Erythroblast (primary cell): Measurements from ENCODE around the gene TEX14.

Experiments
- GATA1 ChIP-seq: IDR thresholded peaks from 2 replicates; pipeline ENCODE4 v1.6.1; 2011; ENCODE audit warnings: low read depth, mild to moderate bottlenecking, control low read depth, low read length, moderate library complexity
- POLR2A ChIP-seq: IDR thresholded peaks from 2 replicates; pipeline ENCODE4 v1.6.1; 2011; ENCODE audit warnings: mild to moderate bottlenecking, low read length

DNA sequence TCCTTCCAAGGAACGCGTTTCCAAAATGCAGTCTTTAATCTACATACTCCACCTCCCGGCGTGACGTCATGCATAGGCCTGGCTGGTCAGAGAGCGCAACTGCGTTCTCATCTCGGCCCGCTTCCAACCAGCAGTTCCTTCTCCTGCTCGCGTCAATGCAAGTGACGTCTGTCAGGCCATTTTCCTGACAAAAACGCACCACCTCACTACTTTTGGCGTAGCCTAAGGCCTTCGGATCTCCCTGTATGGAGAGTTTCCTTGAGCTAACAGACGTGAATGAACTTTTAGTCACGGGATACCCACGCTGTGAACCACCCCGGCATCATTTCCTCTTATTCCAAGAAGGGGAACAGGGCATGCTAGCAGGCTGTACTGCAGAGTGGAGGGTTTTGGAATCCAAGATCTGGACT lies 25.0 kb downstream of the TEX14 start:
- peak; percentile 6 for TF ChIP-seq POLR2A
- TF ChIP-seq GATA1: no peak
